HepG2 (cell line): Measurements from ENCODE around the gene ZBTB22. TPM values are rescaled to one million over a fixed set of nuclear protein-coding genes. Genes with fewer than 3 reads are reported as not detected.

Experiments used
- ATAC-seq: fragments of 200-7000 bp; cut with Tn5 transposase; 3 replicates; pipeline ENCODE4 v1.9.1; 2020; ENCODE audit warnings: mild to moderate bottlenecking, moderate library complexity
- BruUV-seq: library from RNA; stranded (reverse); fragments of 400-500 nt; replicated peaks from 2 replicates; lab custom pipeline; 2021; lab: Mats Ljungman, UMichigan
- CTCF ChIA-PET: fragments of 300-600 bp; formaldehyde crosslinking; extraction: SDS; loops from one replicate; lab custom pipeline; 2021; ENCODE audit warnings: low total read pairs, inconsistent platforms, low intra/inter-chr PET ratio; lab: Yijun Ruan, JAX
- POLR2A ChIA-PET: fragments of 350-600 bp; sonication (Branson Sonifier 250); formaldehyde crosslinking; loops from one replicate; lab custom pipeline; 2020; ENCODE audit warnings: antibody characterized with exemption, inconsistent platforms; lab: Yijun Ruan, JAX
- DNase-seq: peaks from one replicate; pipeline ENCODE4 v3.0.0-alpha.2; 2015; ENCODE audit warnings: low spot score
- FAIRE-seq: peaks from 3 replicates; lab custom pipeline; 2011; peaks lifted over from hg19 to GRCh38; lab: Jason Lieb, UNC
- H2AFZ ChIP-seq: one replicate; pipeline ENCODE4 v1.6.1; 2011; ENCODE audit warnings: low read length, inconsistent platforms
- H3K27ac ChIP-seq: fragments of 300-600 bp; 3 replicates; pipeline ENCODE4 v1.8.0; 2011; ENCODE audit warnings: mixed run types, mild to moderate bottlenecking, mixed read lengths, low read length, inconsistent platforms; ENCODE audit not compliant: insufficient read depth; ENCODE audit errors: extremely low read length
- H3K27me3 ChIP-seq, 2 experiments: fragments of 200-600 bp in 1 of 2; 2 replicates in 1 of 2; 3 replicates in 1 of 2; pipeline versions ENCODE4 v1.6.0 to v1.8.0; 2011; ENCODE audit warnings: low read length in 2 of 2, mild to moderate bottlenecking in 2 of 2, moderate library complexity in 2 of 2, inconsistent platforms in 1 of 2; ENCODE audit not compliant: insufficient read depth in 2 of 2, control insufficient read depth in 1 of 2
- H3K36me3 ChIP-seq, 2 experiments: fragments of 200-600 bp in 1 of 2; replicated peaks in 1 of 2; 2 replicates in 1 of 2; 3 replicates in 1 of 2; pipeline versions ENCODE4 v1.5.1 to v1.8.0; 2011; ENCODE audit warnings: low read length in 2 of 2, inconsistent platforms in 1 of 2; ENCODE audit not compliant: insufficient read depth in 2 of 2, control insufficient read depth in 1 of 2
- H3K4me1 ChIP-seq: 2 replicates; pipeline ENCODE4 v1.5.1; 2012; ENCODE audit warnings: low read length, inconsistent platforms; ENCODE audit not compliant: insufficient read depth
- H3K4me2 ChIP-seq: 2 replicates; pipeline ENCODE4 v1.6.0; 2011; ENCODE audit warnings: low read depth, low read length, inconsistent platforms
- H3K4me3 ChIP-seq, 3 experiments: fragments of 200-600 bp in 1 of 3; sonication (generic), shearing (Covaris generic) in 1 of 3; replicated peaks in 1 of 3; 2 replicates each; pipeline ENCODE4 v1.5.1; 2011 to 2016; ENCODE audit warnings: low read length in 3 of 3, inconsistent platforms in 2 of 3, low read depth in 2 of 3, mild to moderate bottlenecking in 2 of 3, control low read depth in 1 of 3, mixed read lengths in 1 of 3; ENCODE audit not compliant: insufficient read depth in 1 of 3
- H3K79me2 ChIP-seq: one replicate; pipeline ENCODE4 v1.6.1; 2011; ENCODE audit warnings: low read length, inconsistent platforms; ENCODE audit not compliant: insufficient read depth
- H3K9ac ChIP-seq: 2 replicates; pipeline ENCODE4 v1.6.0; 2011; ENCODE audit warnings: mild to moderate bottlenecking, low read depth, low read length, inconsistent platforms; ENCODE audit not compliant: insufficient read depth
- H3K9me3 ChIP-seq: 2 replicates; pipeline ENCODE4 v1.5.1; 2012; ENCODE audit warnings: mild to moderate bottlenecking, low read length
- H4K20me1 ChIP-seq: 2 replicates; pipeline ENCODE4 v1.6.0; 2011; ENCODE audit warnings: inconsistent platforms, mild to moderate bottlenecking, low read length, moderate library complexity; ENCODE audit not compliant: insufficient read depth
- HNRNPH1 ChIP-seq: fragments of 200-400 bp; formaldehyde crosslinking; optimal IDR thresholded peaks from 2 replicates; pipeline ENCODE3; 2017; ENCODE audit warnings: mild to moderate bottlenecking, low read depth, low read length
- JARID2 ChIP-seq: sonication (generic); formaldehyde crosslinking; IDR thresholded peaks from 2 replicates; pipeline ENCODE4 v1.8.1; 2023; ENCODE audit warnings: missing genetic modification reagents, inconsistent platforms; ENCODE audit not compliant: insufficient replicate concordance
- MIER2 ChIP-seq: IDR thresholded peaks from 2 replicates; pipeline ENCODE4 v1.6.1; 2016; ENCODE audit warnings: missing biosample characterization, missing genetic modification reagents
- ZFP1 ChIP-seq: IDR thresholded peaks from 2 replicates; pipeline ENCODE4 v1.6.1; 2016
- ZNF335 ChIP-seq: sonication (generic); formaldehyde crosslinking; IDR thresholded peaks from 2 replicates; pipeline ENCODE4 v1.4.0; 2020; ENCODE audit warnings: missing genetic modification reagents
- ZNF547 ChIP-seq: sonication (generic); formaldehyde crosslinking; IDR thresholded peaks from 2 replicates; pipeline ENCODE4 v1.5.1; 2020; ENCODE audit warnings: mild to moderate bottlenecking, missing genetic modification reagents
- ZNF614 ChIP-seq: IDR thresholded peaks from 2 replicates; pipeline ENCODE4 v1.6.1; 2018; ENCODE audit warnings: missing biosample characterization, missing genetic modification reagents, inconsistent platforms, borderline replicate concordance
- ZNF720 ChIP-seq: sonication (generic); formaldehyde crosslinking; IDR thresholded peaks from 2 replicates; pipeline ENCODE4 v1.4.0; 2020; ENCODE audit warnings: missing genetic modification reagents
- ZNF841 ChIP-seq: sonication (generic); formaldehyde crosslinking; IDR thresholded peaks from 2 replicates; pipeline ENCODE4 v1.8.1; 2023; ENCODE audit warnings: missing genetic modification reagents, borderline replicate concordance
- WGBS: methylation state at CpG from one replicate; pipeline ENCODE4 v1.1.6; 2017; ENCODE audit warnings: low lambda C conversion rate; 5-methylcytosine and 5-hydroxymethylcytosine counted together
- in situ Hi-C: cut with HindIII; loops from 2 replicates; pipeline ENCODE4 v1.10.0; 2017; ENCODE audit warnings: low pct_unique_long_range_greater_than_20kb; ENCODE audit not compliant: extremely low pct_ligation_motif_present
- intact Hi-C: fragments of 100-400 bp; cut with micrococcal nuclease; formaldehyde crosslinking; loops from one replicate; pipeline ENCODE4 v1.10.0; 2022; ENCODE audit not compliant: unreplicated experiment
- polyA plus RNA-seq, 8 experiments: library from polyadenylated mRNA; depleted of rRNA in 3 of 8; stranded (reverse) in 7 of 8; unstranded in 1 of 8; fragments of >200 nt; fragmentation: Illumina TruSeq in 4 of 8; extraction: Trizol in 4 of 8; gene quantifications; 2 replicates each; pipeline versions ENCODE4 v1.2.1 to v1.2.3, GENCODE V29; 2011 to 2016; ENCODE audit warnings: low read depth in 4 of 8, missing spikeins in 1 of 8, mixed read lengths in 1 of 8; ENCODE audit not compliant: insufficient read depth in 1 of 8
- total RNA-seq, 5 experiments: library from RNA; depleted of rRNA; stranded (reverse); fragments of >200 nt; fragmentation: Illumina TruSeq; extraction: Trizol; gene quantifications; 2 replicates each; pipeline ENCODE4 v1.2.3, GENCODE V29; 2016; ENCODE audit warnings: low read depth in 1 of 5
- TF ChIP-seq, protein P1 (sequence below): sonication (generic); formaldehyde crosslinking; IDR thresholded peaks from 2 replicates; pipeline ENCODE4 v1.4.0; 2020; ENCODE audit warnings: missing genetic modification reagents
- TF ChIP-seq, protein P2 (sequence below): sonication (generic); formaldehyde crosslinking; IDR thresholded peaks from 2 replicates; pipeline ENCODE4 v1.5.1; 2020; ENCODE audit warnings: mild to moderate bottlenecking, missing genetic modification reagents, moderate library complexity
- TF ChIP-seq, protein P3 (sequence below): sonication (generic); formaldehyde crosslinking; IDR thresholded peaks from 2 replicates; pipeline ENCODE4 v1.5.0; 2020; ENCODE audit warnings: missing genetic modification reagents, mild to moderate bottlenecking, borderline replicate concordance

ZBTB22 gene
- total and polyA plus RNA-seq, 2 of the 13 experiments (the other 11 are each of a cell fraction or from before 2014, with no cell fraction given) = 8.0 to 10.6 TPM

- no peak overlapping the region for H3K4me3 ChIP-seq
- no peak overlapping the region for H2AFZ ChIP-seq
- DNase-seq = no peak
- FAIRE-seq = no peak
- peaks cover 15% of the 10 kb centered on the region for H3K79me2 ChIP-seq
- peaks cover 26% of the 10 kb centered on the region for H3K4me1 ChIP-seq
- H3K36me3 ChIP-seq = peaks cover 10 to 24% of the 10 kb centered on the region in 2 experiments
- no peak overlapping the region for H3K27ac ChIP-seq
- H3K9me3 ChIP-seq = no peaks in the 10 kb centered on the region
- ChIA-PET CTCF (no interaction called here), POLR2A (interaction anchor here (2.8 kb wide), 1 partner anchor 23 kb away, joined by 6 read pairs; the partner anchor contains the start of gene ZBTB22)
- H3K9ac ChIP-seq = no peak overlapping the region
- no peak for TF ChIP-seq ZNF614 (CRISPR knock-in tag)
- TF ChIP-seq, protein P1, sequence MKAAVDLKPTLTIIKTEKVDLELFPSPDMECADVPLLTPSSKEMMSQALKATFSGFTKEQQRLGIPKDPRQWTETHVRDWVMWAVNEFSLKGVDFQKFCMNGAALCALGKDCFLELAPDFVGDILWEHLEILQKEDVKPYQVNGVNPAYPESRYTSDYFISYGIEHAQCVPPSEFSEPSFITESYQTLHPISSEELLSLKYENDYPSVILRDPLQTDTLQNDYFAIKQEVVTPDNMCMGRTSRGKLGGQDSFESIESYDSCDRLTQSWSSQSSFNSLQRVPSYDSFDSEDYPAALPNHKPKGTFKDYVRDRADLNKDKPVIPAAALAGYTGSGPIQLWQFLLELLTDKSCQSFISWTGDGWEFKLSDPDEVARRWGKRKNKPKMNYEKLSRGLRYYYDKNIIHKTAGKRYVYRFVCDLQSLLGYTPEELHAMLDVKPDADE (CRISPR knock-in tag) = no peak
- TF ChIP-seq, protein P2, sequence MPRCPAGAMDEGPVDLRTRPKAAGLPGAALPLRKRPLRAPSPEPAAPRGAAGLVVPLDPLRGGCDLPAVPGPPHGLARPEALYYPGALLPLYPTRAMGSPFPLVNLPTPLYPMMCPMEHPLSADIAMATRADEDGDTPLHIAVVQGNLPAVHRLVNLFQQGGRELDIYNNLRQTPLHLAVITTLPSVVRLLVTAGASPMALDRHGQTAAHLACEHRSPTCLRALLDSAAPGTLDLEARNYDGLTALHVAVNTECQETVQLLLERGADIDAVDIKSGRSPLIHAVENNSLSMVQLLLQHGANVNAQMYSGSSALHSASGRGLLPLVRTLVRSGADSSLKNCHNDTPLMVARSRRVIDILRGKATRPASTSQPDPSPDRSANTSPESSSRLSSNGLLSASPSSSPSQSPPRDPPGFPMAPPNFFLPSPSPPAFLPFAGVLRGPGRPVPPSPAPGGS = no peak
- no peak for TF ChIP-seq HNRNPH1
- TF ChIP-seq, protein P3, sequence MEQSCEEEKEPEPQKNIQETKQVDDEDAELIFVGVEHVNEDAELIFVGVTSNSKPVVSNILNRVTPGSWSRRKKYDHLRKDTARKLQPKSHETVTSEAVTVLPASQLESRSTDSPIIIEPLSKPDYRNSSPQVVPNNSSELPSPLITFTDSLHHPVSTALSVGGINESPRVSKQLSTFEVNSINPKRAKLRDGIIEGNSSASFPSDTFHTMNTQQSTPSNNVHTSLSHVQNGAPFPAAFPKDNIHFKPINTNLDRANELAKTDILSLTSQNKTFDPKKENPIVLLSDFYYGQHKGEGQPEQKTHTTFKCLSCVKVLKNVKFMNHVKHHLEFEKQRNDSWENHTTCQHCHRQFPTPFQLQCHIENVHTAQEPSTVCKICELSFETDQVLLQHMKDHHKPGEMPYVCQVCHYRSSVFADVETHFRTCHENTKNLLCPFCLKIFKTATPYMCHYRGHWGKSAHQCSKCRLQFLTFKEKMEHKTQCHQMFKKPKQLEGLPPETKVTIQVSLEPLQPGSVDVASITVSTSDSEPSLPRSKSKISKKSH (CRISPR knock-in tag) = no peak
- TF ChIP-seq JARID2 = no peak
- TF ChIP-seq ZNF720 (CRISPR knock-in tag) = no peak
- TF ChIP-seq ZFP1 (CRISPR knock-in tag) = no peak
- no peak for TF ChIP-seq ZNF335 (CRISPR knock-in tag)
- no peak for TF ChIP-seq ZNF547 (CRISPR knock-in tag)
- TF ChIP-seq ZNF841 (CRISPR knock-in tag) = no peak
- TF ChIP-seq MIER2 (CRISPR knock-in tag) = no peak
- in situ Hi-C loops = loop anchor here (25.0 kb wide), 1 partner anchor 118 kb away; the partner anchor contains the start of genes CUTA, PHF1 and SYNGAP1
- 88% methylated on average over 10 of the region's 10 CpGs for WGBS
- BruUV-seq = no TSS peak
- no peak for ATAC-seq
- intact Hi-C loops = no loop called here
- H3K4me2 ChIP-seq = no peak overlapping the region
- no peaks in the 10 kb centered on the region; a peak in 1 of 5 replicates for H3K27me3 ChIP-seq
- no peaks in the 10 kb centered on the region for H4K20me1 ChIP-seq
These were observed 23.3 kb downstream of the ZBTB22 start for GRCh38 chr6:33294086-33294823.
